CD8-positive, alpha-beta memory T cell (primary cell): ENCODE data around the gene CEP72. TPM values are rescaled to one million over a fixed set of nuclear protein-coding genes. Genes with fewer than 3 reads are reported as not detected.

Source experiments
- CTCF ChIA-PET: fragments of 350-600 bp; sonication (Branson Sonifier 250); formaldehyde crosslinking; loops from one replicate; lab custom pipeline; 2021; ENCODE audit warnings: antibody characterized with exemption; lab: Charles Lee
- POLR2A ChIA-PET: fragments of 350-600 bp; sonication (Branson Sonifier 250); formaldehyde crosslinking; loops from one replicate; lab custom pipeline; 2021; ENCODE audit warnings: antibody characterized with exemption; lab: Charles Lee
- DNase-seq, 5 donors: peaks; one replicate each; pipeline versions ENCODE4 v3.0.0 to v3.0.0-alpha.2; 2020 to 2022; ENCODE audit warnings: mixed read lengths in 1 of 5
- H3K27ac ChIP-seq: one replicate; pipeline ENCODE4 v1.7.0; 2013; ENCODE audit warnings: low read depth, mild to moderate bottlenecking, low read length, moderate library complexity
- H3K27me3 ChIP-seq: 2 replicates; pipeline ENCODE4 v1.7.0; 2013; ENCODE audit warnings: low read length, mild to moderate bottlenecking; ENCODE audit not compliant: insufficient read depth, poor library complexity, severe bottlenecking
- H3K36me3 ChIP-seq: 2 replicates; pipeline ENCODE4 v1.7.0; 2013; ENCODE audit warnings: mild to moderate bottlenecking, low read length, moderate library complexity; ENCODE audit not compliant: insufficient read depth
- H3K4me1 ChIP-seq: 2 replicates; pipeline ENCODE4 v1.7.0; 2013; ENCODE audit warnings: mild to moderate bottlenecking, low read length, moderate library complexity; ENCODE audit not compliant: insufficient read depth
- H3K4me3 ChIP-seq: 2 replicates; pipeline ENCODE4 v1.7.0; 2013; ENCODE audit warnings: mild to moderate bottlenecking, low read length
- H3K9me3 ChIP-seq: 2 replicates; pipeline ENCODE4 v1.7.0; 2013; ENCODE audit warnings: mild to moderate bottlenecking, low read length
- H3K27ac Mint-ChIP-seq, 8 donors: one replicate each; pipeline ENCODE4 v1.8.0; 2020 to 2021; ENCODE audit warnings: mixed read lengths in 8 of 8, mild to moderate bottlenecking in 6 of 8, inconsistent platforms in 3 of 8, moderate library complexity in 3 of 8
- H3K27me3 Mint-ChIP-seq, 2 donors: one replicate each; pipeline ENCODE4 v1.8.0; 2020 to 2021; ENCODE audit warnings: mixed read lengths in 2 of 2, mild to moderate bottlenecking in 1 of 2, moderate library complexity in 1 of 2
- H3K36me3 Mint-ChIP-seq, 3 donors: one replicate each; pipeline ENCODE4 v1.8.0; 2020 to 2021; ENCODE audit warnings: mixed read lengths in 3 of 3, inconsistent platforms in 1 of 3, mild to moderate bottlenecking in 1 of 3
- H3K4me1 Mint-ChIP-seq, 3 donors: one replicate each; pipeline ENCODE4 v1.8.0; 2020 to 2021; ENCODE audit warnings: mixed read lengths in 3 of 3, inconsistent platforms in 1 of 3, mild to moderate bottlenecking in 1 of 3
- H3K4me3 Mint-ChIP-seq, 7 donors: one replicate each; pipeline ENCODE4 v1.8.0; 2020 to 2021; ENCODE audit warnings: mixed read lengths in 7 of 7, mild to moderate bottlenecking in 6 of 7, moderate library complexity in 4 of 7, inconsistent platforms in 2 of 7
- H3K9me3 Mint-ChIP-seq, 5 donors: one replicate each; pipeline ENCODE4 v1.8.0; 2020 to 2022; ENCODE audit warnings: mixed read lengths in 5 of 5, mild to moderate bottlenecking in 3 of 5, moderate library complexity in 2 of 5, inconsistent platforms in 1 of 5
- polyA plus RNA-seq: library from polyadenylated mRNA; unstranded; fragments of 300-500 nt; fragmentation: Illumina TruSeq; gene quantifications from one replicate; pipeline ENCODE4 v1.2.3, GENCODE V29; 2021
- total RNA-seq, 2 experiments: library from RNA; stranded (reverse); gene quantifications; one replicate each; pipeline ENCODE4 v1.2.3, GENCODE V29; 2021

CEP72 gene
- total and polyA plus RNA-seq, 3 experiments from 2014 or later, result 4.2 to 21.0 (median 20.0) TPM

DNA sequence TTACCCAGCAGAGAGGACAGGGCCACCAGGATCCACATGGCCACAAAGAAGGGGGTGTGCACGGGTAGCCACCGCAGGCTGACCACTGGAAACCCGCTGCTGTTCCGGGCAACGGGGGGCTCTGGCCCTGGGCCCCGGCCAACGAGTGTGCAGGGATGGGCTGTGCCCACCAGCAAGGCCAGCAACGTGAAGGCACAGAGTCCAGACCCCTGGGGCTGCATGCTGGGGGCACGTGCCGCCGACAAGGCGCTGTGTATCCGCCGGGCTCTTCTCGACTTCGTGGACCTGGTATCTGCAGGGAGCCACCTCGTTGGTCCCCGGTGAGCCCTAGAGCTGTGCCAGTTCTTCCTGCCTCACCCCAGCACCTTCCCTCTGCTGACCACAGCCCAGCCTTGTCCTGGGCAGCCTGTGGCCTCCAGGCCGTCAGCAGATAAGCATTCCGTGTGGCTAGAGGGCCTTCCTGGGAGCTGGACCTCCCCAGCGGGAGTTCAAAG is 42.2 kb upstream of the CEP72 start:
- POLR2A ChIA-PET, result no interaction called here
- Mint-ChIP-seq H3K4me1 (no peaks in the 10 kb centered on the region), H3K27me3 (peaks cover 15 to 42% of the 10 kb centered on the region in 2 donors), H3K27ac (no peak overlapping the region), H3K4me3 (no peak overlapping the region), H3K9me3 (peaks cover 0 to 3% (median 0%) of the 10 kb centered on the region in 5 donors), H3K36me3 (no peaks in the 10 kb centered on the region)
- Histone ChIP-seq H3K9me3 (no peaks in the 10 kb centered on the region), H3K27me3 (peaks cover 4% of the 10 kb centered on the region), H3K4me3 (no peak overlapping the region), H3K4me1 (no peaks in the 10 kb centered on the region), H3K36me3 (no peaks in the 10 kb centered on the region), H3K27ac (no peak overlapping the region)
- CTCF ChIA-PET, result no interaction called here
- no peak for DNase-seq

DNA sequence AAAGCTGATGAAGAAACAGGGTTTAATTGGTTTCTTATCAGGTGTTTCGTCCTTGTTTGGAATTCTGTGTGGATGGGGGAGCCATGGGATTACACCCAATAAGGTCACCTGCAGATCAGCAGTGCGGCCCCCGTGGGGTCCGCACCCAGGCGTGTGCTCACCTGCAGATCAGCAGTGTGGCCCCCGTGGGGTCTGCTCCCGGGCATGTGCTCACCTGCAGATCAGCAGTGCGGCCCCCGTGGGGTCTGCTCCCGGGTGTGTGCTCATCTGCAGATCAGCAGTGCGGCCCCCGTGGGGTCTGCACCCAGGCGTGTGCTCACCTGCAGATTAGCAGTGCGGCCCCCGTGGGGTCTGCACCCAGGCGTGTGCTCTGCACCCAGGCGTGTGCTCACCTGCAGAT is 41.7 kb upstream of the CEP72 start:
- peaks cover 17 to 47% of the 10 kb centered on the region in 2 donors for H3K27me3 Mint-ChIP-seq
- H3K9me3 ChIP-seq, result no peaks in the 10 kb centered on the region
- H3K4me3 ChIP-seq, result no peak overlapping the region
- H3K4me1 Mint-ChIP-seq, result no peaks in the 10 kb centered on the region
- peaks cover 4% of the 10 kb centered on the region for H3K27me3 ChIP-seq
- DNase-seq, result no peak
- no peak overlapping the region for H3K4me3 Mint-ChIP-seq
- peaks cover 0 to 3% (median 0%) of the 10 kb centered on the region in 3 donors for H3K36me3 Mint-ChIP-seq
- ChIA-PET POLR2A (no interaction called here), CTCF (no interaction called here)
- peaks cover 0 to 8% (median 4%) of the 10 kb centered on the region in 5 donors for H3K9me3 Mint-ChIP-seq
- no peaks in the 10 kb centered on the region for H3K4me1 ChIP-seq
- no peak overlapping the region for H3K27ac ChIP-seq
- H3K36me3 ChIP-seq, result no peaks in the 10 kb centered on the region
- H3K27ac Mint-ChIP-seq, result no peak overlapping the region

DNA sequence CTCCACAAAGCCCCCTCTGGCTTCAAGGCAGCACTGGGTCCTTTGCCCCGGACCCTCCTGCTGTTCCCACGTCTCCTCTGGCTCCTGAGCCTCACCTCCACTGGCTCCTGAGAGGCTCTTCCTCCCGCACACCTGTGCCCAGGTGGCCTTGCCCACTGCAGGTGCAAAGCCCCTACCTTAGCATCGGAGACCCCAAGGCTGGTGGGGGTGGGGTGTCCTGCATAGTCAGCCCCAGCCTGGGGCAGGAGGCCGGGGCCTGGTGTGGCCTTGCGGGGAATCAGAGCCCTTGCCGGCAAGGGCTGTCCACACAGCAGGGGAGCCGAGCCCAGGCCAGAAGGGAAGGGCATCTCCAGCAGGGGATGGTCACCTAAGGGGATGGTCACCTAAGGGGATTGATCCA is 41.3 kb upstream of the CEP72 start:
- H3K4me1 ChIP-seq, result no peaks in the 10 kb centered on the region
- no peaks in the 10 kb centered on the region for H3K9me3 ChIP-seq
- Mint-ChIP-seq H3K9me3 (peaks cover 0 to 12% (median 9%) of the 10 kb centered on the region in 5 donors), H3K4me1 (no peaks in the 10 kb centered on the region), H3K27me3 (peaks cover 20 to 51% of the 10 kb centered on the region in 2 donors), H3K36me3 (peaks cover 0 to 7% (median 0%) of the 10 kb centered on the region in 3 donors), H3K4me3 (peak overlapping the region in 1 of 7 donors; percentile 48), H3K27ac (no peak overlapping the region)
- H3K4me3 ChIP-seq, result no peak overlapping the region
- no peaks in the 10 kb centered on the region for H3K36me3 ChIP-seq
- CTCF ChIA-PET, result no interaction called here
- POLR2A ChIA-PET, result no interaction called here
- DNase-seq, result no peak
- peaks cover 4% of the 10 kb centered on the region for H3K27me3 ChIP-seq
- H3K27ac ChIP-seq, result no peak overlapping the region

DNA sequence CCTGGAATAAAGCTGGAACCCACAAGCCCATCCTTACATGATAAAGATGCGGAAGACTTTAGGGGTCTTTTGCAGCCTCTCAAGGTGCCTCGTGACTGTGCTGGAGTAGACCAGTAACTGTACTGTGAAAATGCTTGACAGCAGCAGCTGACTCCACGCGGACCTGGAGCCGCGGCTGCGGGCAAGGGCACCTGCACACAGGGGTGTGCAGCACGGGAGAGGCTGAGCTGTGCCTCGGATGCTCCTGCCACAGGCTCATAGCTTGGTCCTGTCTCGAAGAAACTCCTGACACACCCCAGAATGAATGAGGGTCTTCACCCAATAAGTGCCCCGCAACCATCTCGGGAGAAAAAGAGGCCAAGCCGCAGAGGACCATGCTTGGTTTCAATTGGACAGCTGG is 40.3 kb upstream of the CEP72 start:
- Histone ChIP-seq H3K9me3 (peaks cover 5% of the 10 kb centered on the region), H3K36me3 (no peaks in the 10 kb centered on the region), H3K27me3 (peaks cover 4% of the 10 kb centered on the region), H3K27ac (no peak overlapping the region), H3K4me1 (no peaks in the 10 kb centered on the region), H3K4me3 (no peak overlapping the region)
- no peak overlapping the region for H3K27ac Mint-ChIP-seq
- peaks cover 26 to 46% of the 10 kb centered on the region in 2 donors for H3K27me3 Mint-ChIP-seq
- no peak for DNase-seq
- peaks cover 0 to 9% (median 0%) of the 10 kb centered on the region in 3 donors for H3K36me3 Mint-ChIP-seq
- H3K9me3 Mint-ChIP-seq, result peaks cover 3 to 20% (median 16%) of the 10 kb centered on the region in 5 donors
- no peaks in the 10 kb centered on the region for H3K4me1 Mint-ChIP-seq
- CTCF ChIA-PET, result no interaction called here
- no peak overlapping the region for H3K4me3 Mint-ChIP-seq
- POLR2A ChIA-PET, result no interaction called here

DNA sequence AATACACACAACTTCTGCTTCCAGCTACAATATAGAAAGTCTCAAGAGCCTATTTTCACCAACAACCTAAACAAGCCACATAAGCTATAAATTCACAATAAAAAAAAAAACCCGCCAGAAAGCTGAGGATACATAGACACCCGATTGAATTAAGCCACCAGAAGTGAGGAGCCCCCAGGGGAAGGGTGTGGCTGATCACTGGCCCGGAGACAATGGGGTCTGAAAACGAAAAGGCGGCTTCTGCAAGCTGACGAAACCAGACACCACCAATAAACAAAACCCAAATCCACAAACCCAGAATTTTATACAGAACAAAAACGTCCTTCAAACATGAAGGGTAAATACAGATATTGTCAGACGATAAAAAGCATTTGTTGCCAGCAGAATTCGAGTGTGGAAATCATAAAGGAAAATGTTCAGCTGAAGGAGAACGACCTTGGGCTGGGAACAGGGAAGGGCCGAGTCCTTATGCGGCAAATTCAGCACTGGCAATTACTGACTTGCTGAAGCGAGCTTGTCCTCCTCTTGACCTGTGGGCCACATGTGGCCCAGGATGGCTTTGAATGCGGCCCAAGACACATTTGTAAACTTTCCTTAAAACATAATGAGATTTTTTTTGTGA is 39.6 kb upstream of the CEP72 start:
- ChIA-PET CTCF (no interaction called here), POLR2A (no interaction called here)
- Mint-ChIP-seq H3K4me3 (no peak overlapping the region), H3K27me3 (peaks cover 30 to 39% of the 10 kb centered on the region in 2 donors), H3K9me3 (peaks cover 6 to 26% (median 23%) of the 10 kb centered on the region in 5 donors), H3K27ac (no peak overlapping the region), H3K36me3 (peaks cover 0 to 9% (median 0%) of the 10 kb centered on the region in 3 donors), H3K4me1 (no peaks in the 10 kb centered on the region)
- H3K4me1 ChIP-seq, result no peaks in the 10 kb centered on the region
- H3K4me3 ChIP-seq, result no peak overlapping the region
- H3K27me3 ChIP-seq, result peaks cover 4% of the 10 kb centered on the region
- H3K36me3 ChIP-seq, result no peaks in the 10 kb centered on the region
- H3K9me3 ChIP-seq, result peaks cover 5% of the 10 kb centered on the region
- no peak for DNase-seq
- no peak overlapping the region for H3K27ac ChIP-seq

DNA sequence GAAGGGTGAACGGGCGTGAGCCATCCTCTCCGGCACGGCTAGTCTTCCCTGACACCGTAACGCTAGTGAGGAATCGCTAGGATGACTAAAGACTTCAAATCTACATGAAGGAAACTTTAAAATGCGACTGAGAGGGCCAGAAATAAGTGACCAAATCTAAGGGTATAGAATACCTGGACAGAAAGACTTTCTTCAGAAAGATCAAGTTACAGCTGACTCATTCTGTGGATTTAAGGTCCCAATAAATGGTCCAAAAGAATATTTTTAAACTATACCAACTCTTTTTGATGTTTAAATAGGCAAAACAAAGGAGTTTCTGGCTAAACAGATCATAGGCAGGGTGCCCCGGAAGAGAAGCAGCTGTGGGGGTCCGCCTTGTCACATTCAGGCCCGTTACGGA is 38.9 kb upstream of the CEP72 start:
- no peak overlapping the region for H3K27ac Mint-ChIP-seq
- peaks cover 0 to 9% (median 0%) of the 10 kb centered on the region in 3 donors for H3K36me3 Mint-ChIP-seq
- no peaks in the 10 kb centered on the region for H3K4me1 Mint-ChIP-seq
- H3K9me3 Mint-ChIP-seq, result peaks cover 12 to 30% (median 23%) of the 10 kb centered on the region in 5 donors
- H3K4me3 ChIP-seq, result no peak overlapping the region
- no peaks in the 10 kb centered on the region for H3K4me1 ChIP-seq
- peaks cover 5% of the 10 kb centered on the region for H3K9me3 ChIP-seq
- CTCF ChIA-PET, result no interaction called here
- H3K36me3 ChIP-seq, result no peaks in the 10 kb centered on the region
- peaks cover 28 to 40% of the 10 kb centered on the region in 2 donors for H3K27me3 Mint-ChIP-seq
- DNase-seq, result no peak
- H3K27me3 ChIP-seq, result peaks cover 4% of the 10 kb centered on the region
- POLR2A ChIA-PET, result no interaction called here
- no peak overlapping the region for H3K4me3 Mint-ChIP-seq
- no peak overlapping the region for H3K27ac ChIP-seq

DNA sequence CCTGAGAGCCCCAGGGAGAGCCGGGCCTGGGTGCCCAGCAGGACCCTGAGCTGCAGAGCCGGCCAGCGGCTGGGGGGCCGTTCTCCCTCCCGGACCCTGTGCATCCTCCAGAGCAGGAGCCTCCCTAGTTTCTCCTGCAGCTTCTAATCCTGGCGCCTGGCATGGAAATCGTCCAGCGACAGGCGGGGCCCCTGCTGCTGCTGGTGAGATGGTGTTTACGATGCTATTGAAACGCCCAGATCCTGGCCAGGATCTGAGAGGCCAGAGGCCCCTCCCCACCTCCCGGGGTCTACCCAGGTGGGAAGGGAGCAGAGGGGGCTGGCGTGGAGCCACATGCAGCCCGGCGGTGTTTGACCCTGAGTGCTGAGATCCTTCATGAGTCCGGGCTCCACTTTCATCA is 38.2 kb upstream of the CEP72 start:
- Mint-ChIP-seq H3K27ac (no peak overlapping the region), H3K4me3 (no peak overlapping the region), H3K4me1 (no peaks in the 10 kb centered on the region), H3K9me3 (peaks cover 12 to 34% (median 23%) of the 10 kb centered on the region in 5 donors), H3K27me3 (peaks cover 31 to 39% of the 10 kb centered on the region in 2 donors), H3K36me3 (peaks cover 0 to 9% (median 1%) of the 10 kb centered on the region in 3 donors)
- ChIA-PET POLR2A (no interaction called here), CTCF (no interaction called here)
- no peaks in the 10 kb centered on the region for H3K4me1 ChIP-seq
- peaks cover 4% of the 10 kb centered on the region for H3K27me3 ChIP-seq
- no peak for DNase-seq
- H3K27ac ChIP-seq, result no peak overlapping the region
- H3K4me3 ChIP-seq, result no peak overlapping the region
- H3K9me3 ChIP-seq, result peaks cover 5% of the 10 kb centered on the region
- no peaks in the 10 kb centered on the region for H3K36me3 ChIP-seq

DNA sequence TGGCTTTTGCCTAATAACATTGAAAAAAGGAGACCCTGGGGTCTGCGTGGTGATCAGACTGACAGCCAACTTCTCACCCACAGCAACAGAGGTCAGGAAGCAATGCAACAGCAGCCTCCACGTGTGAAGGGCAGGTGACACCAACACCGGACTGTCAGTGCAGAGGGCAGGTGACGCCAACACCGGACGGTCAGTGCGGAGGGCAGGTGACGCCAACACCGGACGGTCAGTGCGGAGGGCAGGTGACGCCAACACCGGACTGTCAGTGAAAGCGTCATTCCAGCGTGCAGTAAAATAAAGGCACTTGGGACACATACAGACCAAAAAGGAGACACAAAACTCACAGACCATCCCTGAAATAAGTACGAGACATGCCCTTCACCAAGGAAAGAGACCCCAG is 37.2 kb upstream of the CEP72 start:
- H3K9me3 ChIP-seq, result peaks cover 5% of the 10 kb centered on the region
- no peak overlapping the region for H3K4me3 ChIP-seq
- Mint-ChIP-seq H3K27me3 (peaks cover 34 to 44% of the 10 kb centered on the region in 2 donors), H3K9me3 (peaks cover 12 to 34% (median 23%) of the 10 kb centered on the region in 5 donors), H3K36me3 (peaks cover 0 to 9% (median 1%) of the 10 kb centered on the region in 3 donors), H3K4me1 (no peaks in the 10 kb centered on the region), H3K4me3 (no peak overlapping the region), H3K27ac (no peak overlapping the region)
- POLR2A ChIA-PET, result no interaction called here
- H3K27me3 ChIP-seq, result peaks cover 4% of the 10 kb centered on the region
- no peaks in the 10 kb centered on the region for H3K4me1 ChIP-seq
- H3K27ac ChIP-seq, result no peak overlapping the region
- no peaks in the 10 kb centered on the region for H3K36me3 ChIP-seq
- no peak for DNase-seq
- CTCF ChIA-PET, result no interaction called here
